GM18517 (cell line): ENCODE measurements around the gene SMNDC1.
"Not testable (repeated sequence)": the region's sequence is repeated elsewhere in the genome, so short reads cannot be mapped to it uniquely, and the experiment has no call there.

Experiments
- ATAC-seq: cut with Tn5 transposase; IDR thresholded peaks from one replicate; pipeline ENCODE4 v1.9.1; 2021; ENCODE audit warnings: mild to moderate bottlenecking, moderate library complexity; ENCODE audit not compliant: unreplicated experiment

SMNDC1 gene

DNA sequence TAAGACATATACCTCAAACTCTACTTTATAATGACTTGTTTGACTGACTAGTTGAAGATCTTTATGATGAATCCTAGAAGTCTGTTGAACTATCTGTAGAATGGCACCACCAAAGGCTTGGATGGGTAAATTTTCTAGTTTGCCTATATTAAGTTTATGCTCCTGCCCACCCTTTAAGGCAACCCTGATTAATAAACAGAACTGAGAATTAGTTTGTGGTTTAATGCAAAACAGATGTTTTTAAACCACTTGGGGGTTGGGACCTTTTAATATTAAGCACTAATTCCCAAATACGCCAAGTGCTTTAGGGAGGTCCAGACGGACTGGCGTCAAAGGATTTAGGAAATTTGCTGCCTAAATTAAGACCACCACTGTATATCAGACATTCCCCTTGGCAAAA lies 20.5 kb downstream of the SMNDC1 start:
- ATAC-seq: no peak

DNA sequence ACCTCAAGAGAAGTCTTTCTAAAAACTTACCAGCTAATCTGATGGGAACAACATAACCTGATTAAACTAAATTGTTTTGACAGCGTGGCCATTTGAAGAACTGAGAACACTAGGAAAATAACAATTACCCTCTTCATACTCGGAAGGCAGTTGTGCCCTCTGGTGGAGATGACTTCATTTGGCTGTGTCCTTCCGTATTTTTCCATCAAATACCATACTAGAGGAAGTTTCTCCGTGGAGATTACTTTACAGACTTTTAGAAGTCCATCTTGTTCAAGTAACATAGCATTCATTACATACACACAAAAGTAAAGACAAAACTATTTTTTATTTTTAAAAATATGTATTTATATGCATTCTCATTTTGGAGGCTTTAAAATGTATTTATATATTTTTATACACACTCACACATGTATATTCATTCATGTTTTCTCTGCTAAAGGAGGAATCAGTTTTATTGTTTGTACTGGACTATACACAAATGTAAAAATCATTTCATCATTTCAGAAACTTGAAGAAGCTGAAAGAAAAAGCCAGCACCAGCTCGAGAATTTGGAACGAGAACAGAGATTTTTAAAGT lies 25.2 kb downstream of the SMNDC1 start:
- no peak for ATAC-seq

DNA sequence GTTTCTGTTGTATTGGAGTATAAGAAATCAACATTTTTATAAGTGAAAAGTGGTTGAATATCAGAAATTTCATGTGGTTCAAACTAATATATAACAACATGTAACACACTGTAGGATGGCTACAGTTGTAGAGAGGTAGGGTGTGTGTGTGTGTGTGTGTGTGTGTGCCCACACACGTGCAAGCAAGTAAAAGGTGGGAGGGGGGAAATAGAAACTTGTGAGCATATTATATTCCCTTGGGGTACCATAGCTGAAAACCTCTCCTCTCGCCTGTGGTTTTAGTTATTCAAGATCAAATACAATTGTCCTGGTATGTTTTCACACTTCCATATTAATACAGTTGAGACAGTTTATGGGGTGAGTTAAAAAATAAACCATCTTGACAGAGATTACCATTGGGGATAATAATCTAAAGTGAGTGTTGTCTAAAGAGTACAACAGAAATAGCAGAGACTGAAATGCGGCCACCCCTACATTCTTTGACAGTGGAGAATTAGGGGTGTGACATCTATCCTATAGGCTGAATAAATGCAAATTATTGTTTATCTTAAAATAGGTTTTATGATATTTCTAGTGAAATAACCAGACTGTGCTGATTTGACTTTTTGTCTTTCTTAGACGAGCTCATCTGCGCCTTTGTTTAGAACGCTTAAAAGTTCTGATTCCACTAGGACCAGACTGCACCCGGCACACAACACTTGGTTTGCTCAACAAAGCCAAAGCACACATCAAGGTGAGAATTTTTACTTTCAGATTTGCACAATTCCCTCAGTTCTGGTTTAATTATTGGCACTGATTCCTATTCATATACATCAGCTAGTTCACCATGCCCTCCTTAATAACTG lies 25.9 kb downstream of the SMNDC1 start:
- ATAC-seq: no peak

DNA sequence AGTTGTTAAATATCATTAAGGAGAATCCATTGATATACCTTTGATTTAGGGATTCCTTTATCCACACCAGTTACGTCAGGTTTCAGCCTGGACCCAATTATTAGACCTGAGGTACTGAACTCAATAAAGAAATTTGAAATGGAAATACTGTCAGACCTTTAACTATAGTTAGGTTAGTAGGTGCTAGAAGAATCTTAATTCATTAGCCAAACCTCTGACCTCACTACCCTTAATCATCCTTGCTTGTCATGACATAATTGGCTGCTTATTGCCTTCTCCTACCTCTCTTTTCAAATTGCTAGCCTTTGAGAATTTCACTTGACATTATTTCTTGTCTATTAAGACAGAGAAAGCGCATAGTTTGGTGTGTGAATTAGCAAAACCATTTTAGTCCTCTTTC lies 27.1 kb downstream of the SMNDC1 start:
- no peak for ATAC-seq

DNA sequence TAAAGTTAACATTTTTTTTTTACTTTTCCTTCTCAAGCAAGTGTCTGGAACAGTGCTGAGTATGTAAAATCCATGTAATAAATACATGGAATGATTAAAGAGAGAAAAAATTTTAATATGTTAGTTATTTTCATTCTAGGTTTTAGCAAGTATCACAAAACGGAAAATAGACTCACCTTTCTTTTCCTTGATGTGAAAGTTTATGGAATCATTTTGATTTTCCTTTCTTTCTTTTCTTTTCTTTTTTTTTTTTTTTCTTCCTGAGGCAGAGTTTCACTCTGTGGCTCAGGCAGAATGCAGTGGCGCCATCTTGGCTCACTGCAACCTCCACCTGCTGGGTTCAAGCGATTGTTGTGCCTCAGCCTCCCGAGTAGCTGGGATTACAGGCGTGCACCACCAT lies 28.1 kb downstream of the SMNDC1 start:
- ATAC-seq: no peak

DNA sequence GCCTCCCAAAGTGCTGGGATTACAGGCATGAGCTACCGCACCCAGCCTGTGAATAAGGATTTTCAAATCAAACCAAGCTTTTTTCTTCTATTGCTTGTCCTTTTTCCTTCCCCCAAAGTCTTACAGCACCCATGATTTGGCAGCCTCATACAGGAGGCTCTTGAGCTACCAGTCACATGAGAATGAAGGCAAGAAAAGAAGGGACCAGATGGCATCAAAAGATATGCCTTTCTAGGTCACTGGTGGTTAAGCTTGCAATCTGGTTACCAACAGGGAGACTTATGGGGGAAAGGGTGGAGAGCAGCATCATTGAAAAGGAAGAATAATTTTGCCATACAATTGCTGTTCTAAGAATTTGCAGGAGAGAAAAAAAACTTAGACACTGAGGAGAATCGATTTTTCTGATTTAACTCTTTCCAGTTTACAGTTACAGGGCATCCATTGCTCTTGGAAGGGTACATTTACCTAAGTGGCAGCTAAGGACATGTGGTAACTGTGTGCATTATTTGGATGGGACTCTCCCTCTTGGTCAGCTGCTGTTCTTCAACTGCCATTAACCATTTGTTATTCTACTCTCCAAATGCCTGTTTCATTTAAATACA lies 29.5 kb downstream of the SMNDC1 start:
- no peak for ATAC-seq

DNA sequence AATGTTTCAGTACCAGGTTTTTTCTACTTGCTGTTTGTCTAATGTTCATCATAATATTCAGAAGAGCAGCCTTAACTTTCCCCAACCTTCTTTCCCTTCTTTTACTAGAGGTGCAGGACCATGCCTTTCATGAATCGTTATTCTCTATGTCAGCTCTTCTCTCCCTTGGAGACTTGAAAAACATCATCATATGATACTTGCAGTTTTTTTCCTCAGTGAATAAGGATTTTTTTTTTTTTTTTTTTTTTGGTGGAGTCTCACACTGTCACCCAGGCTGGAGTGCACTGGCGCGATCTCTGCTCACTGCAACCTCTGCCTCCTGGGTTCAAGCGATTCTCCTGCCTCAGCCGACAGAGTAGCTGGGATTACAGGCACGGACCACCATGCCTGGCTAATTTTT lies 30.1 kb downstream of the SMNDC1 start:
- no peak for ATAC-seq

DNA sequence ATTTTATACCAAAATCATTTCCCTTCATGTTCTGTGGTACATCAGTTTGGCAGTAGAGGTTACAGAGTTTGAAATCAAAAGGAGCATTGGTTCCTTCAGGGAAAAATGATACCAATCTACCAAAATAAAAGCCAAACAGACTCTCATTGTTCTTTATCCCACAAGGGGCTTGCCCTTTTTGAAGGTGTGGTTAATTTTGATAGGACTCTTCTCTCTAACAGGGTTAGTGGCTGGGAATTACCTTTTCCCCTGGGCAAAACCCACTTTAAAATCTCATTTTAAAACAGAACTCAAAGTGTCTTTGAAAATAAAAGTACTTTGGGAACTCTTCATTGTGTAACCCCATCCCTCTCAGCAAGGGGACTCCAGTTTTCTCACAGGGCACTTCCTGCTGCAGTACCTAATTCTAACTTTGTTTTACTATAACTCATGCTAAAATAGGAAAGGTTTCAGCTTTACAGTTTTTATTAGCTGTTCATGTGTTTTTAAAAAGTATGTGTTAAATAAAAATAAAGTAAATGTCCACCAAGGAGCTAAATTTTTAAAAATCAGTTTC lies 30.6 kb downstream of the SMNDC1 start:
- ATAC-seq: no peak

DNA sequence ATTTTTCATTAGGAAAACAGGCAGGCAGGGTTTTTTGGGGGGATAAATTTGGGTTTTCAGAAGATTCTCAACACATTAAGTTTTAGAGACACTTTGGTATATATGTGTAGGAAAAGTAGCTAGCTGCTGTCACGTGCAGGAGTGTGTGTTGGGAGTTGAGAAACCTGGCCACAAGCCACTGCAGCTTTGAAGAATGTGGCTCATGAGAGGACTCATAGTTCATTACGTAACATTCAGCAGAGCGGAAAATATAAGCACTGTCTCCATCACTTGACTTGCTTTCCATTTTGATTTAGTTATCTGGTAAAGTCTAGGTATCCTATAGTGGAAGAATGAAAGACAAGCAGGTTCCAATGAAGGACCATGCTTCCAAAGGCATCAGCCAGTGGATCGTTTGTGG lies 31.2 kb downstream of the SMNDC1 start:
- ATAC-seq: no peak

DNA sequence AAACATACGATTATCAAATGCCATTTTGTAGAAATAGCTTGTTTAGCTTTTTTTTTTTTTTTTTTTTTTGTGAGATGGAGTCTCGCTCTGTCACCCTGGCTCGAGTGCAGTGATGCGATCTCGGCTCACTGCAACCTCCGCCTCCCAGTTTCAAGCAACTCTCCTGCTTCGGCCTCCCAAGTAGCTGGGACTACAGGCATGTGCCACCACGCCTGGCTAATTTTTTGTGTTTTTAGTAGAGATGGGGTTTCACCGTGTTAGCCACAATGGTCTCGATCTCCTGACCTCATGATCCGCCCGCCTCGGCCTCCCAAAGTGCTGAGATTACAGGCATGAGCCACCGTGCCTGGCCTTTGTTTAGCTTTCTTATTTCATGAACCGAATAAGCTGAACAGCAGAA lies 31.7 kb downstream of the SMNDC1 start:
- ATAC-seq: not testable (repeated sequence)

DNA sequence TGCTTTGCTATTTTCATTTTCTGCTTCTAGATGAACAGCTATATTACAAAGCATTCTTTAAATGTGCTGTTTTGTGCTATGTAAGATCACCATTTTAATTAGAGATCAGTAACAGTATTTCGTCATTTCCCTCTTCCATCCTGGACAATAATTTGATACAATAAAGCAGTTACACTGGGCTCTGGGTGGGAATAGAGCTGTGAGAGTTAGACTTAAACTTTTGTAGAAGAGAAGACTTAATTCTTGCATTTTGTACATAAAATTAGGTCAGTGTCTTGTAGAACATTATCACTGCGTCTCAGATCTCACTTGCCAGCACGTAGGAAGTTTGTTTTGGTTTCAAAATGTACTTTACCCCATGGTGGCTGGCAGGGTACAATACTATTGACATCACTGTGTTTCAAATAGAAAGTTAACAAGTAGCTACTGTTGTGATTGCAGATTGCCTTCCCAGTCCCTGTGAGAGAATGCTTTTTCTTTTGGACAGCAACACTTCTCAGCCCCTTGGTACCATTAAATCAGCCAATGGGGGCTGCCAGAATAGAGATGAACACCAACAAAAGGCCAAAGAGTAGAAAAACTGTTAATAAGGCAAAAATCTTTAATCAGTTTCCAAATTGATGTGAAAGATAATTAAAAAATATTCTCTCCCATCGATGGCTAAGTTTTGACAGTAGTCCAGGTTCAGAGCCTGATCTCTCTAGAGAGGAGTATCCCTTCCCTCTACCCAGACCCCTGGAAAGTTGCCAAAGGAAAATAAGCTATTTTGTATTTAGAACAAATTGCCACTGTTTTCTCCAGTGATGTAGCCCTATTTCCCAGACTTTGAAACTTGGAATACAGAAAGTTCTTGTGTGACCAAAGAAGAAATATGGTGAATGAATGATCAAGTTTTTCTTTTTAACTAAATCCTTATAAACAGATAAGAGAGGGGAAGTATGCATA lies 35.1 kb downstream of the SMNDC1 start:
- peak; percentile 72 for ATAC-seq

DNA sequence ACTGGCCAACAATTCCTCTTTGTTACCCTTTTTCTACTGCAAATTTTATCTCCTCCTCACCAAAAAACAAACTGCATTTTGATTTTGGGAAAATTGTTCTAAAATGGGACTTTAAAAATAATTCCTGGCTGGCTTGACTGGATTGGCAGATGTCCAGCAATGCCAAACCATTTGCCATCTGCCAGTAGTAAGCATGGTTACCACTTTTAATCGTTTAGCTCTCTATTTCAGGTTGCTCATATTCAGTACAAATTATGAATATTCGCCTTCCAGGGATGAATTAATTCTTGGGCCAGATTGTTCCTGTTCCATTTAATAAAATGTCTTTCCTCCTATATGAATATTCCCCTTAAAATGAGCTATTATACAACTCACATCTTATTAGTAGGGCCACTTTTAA lies 35.7 kb downstream of the SMNDC1 start:
- no peak for ATAC-seq

DNA sequence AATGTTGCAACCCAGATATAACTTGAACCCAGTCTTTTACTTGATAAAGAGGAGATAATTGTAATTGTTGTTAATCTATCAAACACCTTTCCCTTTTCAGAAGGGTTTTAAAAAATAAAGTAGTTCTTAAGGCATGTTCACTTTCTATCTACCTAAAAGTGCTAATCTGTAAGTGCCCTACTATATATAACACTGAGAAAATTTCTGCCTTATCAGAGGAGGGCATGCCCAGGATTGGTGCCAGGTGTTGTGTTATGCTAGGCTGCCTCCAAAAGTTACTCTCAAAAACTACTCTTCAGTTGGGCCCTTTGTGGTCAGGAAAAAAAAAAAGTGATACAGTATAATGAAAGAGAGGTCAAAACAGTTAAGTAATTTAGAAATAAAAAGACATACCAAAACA lies 36.3 kb downstream of the SMNDC1 start:
- peak; percentile 62 for ATAC-seq

DNA sequence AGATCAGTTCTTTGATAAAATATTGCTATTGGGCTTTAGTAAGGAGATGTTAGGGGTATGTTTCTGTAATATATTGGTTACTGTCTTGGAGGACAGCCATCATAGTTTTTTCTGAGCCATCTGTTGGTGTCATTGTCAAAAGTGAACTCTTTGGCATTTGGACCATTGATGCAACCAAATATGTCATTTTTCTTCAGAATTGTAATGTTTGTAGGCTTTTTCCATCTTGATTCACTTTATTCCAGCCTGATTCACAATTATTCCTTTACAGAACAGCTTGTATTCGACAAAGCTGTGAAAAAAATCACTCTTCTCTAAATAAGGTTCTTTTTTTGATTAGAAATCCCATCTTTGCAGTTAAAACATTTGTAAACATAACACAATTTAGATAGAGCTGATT lies 37.4 kb downstream of the SMNDC1 start:
- no peak for ATAC-seq

DNA sequence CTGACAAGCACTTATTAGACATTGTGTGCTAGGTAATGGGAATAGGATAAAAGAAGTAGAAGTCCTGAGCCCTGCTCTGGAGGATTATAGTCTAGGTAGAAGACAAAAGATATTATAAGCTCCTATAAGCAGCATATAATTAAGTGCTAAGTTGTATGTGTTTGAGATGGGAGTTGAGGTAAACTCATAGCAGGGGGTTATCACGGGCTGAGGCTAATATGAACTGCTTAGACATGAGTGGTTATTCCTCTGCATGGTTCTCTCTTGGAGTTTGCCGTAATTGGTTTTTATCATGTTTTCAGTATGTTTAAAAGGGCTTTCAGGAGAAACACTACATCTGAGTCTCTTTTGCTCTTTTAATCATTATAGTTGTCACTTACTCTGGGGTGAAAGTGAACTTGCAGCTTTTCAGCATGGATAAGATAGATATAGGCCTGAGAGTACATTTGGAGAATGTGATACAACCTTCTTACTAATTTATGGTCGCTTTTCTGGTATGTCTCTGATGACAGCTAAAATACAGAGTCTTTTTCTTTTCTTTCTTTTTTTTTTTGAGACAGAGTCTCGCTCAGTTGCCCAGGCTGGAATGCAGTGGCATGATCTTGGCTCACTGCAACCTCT lies 39.0 kb downstream of the SMNDC1 start:
- ATAC-seq: no peak

DNA sequence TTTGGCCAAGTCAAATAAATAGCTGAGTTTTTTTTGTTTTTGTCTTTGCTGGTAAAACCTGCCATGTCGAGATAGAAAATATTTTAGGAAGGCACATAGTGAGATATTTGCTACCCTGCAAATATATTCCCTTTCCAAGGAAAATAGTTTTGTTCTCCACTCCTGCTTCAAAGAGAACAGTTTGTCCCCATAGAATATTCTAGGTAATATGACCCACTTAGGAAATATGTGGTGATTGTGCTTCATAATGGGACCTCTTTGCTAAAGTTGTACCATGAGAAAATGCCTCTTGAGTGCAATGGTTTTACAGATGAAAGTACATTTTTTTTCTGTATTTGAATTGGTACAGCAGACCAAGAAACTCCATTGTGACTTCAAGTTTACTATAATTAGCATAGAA lies 41.6 kb downstream of the SMNDC1 start:
- ATAC-seq: no peak

DNA sequence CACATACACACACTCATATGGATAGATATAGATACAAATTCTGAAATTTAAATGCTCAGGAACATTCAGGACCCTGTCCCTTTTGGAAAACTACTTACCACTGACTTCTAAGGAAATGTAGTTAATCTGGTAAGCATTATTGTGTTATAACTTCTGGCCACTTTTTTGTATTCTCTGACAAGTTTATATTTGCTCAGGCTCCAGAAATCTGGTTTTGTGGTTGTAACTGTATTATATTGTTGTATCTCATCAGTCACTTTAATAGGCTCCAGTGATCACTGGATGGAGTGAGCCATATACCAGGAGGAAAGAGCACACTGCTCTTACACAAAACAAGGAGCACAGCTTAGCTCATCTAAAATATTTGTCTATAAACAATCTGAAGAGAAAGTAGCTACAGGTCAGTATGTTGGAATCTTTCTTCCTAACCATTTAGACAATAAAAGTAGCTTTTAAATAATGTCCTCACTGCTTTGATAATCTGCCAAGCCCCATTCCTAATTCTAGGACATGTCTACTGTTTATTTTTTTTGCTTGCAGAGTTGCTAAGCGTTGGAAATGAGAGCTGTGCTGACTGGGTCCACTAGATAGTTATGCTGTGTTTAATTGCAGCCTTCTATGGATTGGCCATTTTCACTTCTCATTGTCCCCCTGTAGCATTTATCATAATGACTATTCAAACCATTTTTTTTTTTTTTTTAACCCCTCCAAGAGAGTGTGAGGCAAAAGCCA lies 43.8 kb downstream of the SMNDC1 start:
- ATAC-seq: no peak

DNA sequence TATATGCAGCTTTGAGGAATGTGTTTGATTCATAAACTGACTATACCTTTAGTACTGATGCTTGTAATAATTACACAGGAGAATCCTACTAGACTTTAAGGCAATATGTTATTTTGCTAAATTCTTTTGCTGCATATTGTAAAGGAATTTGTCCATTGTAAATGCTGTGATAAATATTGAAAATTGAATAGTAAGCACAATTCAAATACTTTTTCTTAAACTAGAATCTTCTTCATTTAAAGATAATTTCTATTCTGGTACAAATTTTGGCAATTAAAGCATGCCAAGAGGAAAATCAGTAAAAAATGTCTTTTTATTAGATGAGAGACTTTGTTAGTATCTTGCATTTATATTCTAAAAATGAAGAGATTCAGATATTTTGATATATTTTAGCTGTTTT lies 45.4 kb downstream of the SMNDC1 start:
- no peak for ATAC-seq

DNA sequence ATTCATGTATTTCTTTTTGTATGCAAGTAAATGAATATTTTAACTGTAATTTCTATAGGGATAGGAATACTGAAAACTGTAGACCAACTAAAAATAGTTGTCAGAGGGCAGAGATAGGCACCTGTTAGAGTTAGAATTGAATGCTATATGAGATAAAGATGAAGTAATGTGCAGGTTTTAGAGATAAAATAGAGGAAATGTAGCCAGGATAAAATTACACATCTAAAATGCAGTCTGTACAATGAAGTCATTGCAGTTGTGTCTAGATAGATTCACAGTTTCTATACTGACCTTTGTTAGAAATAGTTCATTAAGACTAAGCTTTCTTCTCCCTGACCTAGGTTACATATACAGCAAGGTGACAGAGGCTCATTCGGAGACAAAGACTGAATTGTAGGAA lies 46.2 kb downstream of the SMNDC1 start:
- no peak for ATAC-seq

DNA sequence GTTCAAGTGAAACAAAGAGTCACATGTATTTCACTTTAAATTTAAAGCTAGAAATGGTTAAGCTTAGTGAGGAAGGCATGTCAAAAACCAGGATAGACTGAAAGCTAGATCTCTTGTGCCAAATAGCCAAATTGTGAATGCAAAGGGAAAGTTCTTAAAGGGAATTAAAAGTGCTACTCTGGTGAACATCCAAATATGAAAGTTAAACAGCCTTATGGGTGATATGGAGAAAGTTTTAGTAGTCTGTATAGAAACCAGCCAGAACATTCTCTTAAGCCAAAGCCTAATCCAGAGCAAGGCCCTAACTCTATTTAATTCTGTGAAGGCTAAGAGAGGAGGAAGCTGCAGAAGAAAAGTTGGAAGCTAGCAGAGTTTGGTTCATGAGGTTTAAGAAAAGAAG lies 50.3 kb downstream of the SMNDC1 start:
- no peak for ATAC-seq
